ENCODE data around the gene RENBP. TPM values are rescaled to one million over a fixed set of nuclear protein-coding genes. Genes with fewer than 3 reads are reported as not detected.
A peak's percentile ranks its signal among the peaks of the same experiment; 100 is the strongest.

Gene RENBP
- total RNA-seq, 1 experiment from 2014 or later: 17.9 TPM

GRCh38 chrX:153974003-153974725 lies 29.7 kb upstream of the RENBP start:
- no peak for DNase-seq
- Histone ChIP-seq H3K4me3 (ENCODE audit: insufficient read depth, low read depth, low read length) (no peak overlapping the region), H3K27me3 (ENCODE audit: control insufficient read depth, insufficient read depth, low read length) (no peaks in the 10 kb centered on the region), H3K36me3 (replicated peaks; ENCODE audit: control insufficient read depth, insufficient read depth, low read length) (no peaks in the 10 kb centered on the region)

GRCh38 chrX:153973127-153974002 lies 28.9 kb upstream of the RENBP start:
- H3K4me3 ChIP-seq (ENCODE audit: insufficient read depth, low read depth, low read length): peak overlapping the region; percentile 96
- no peaks in the 10 kb centered on the region for H3K27me3 ChIP-seq (ENCODE audit: control insufficient read depth, insufficient read depth, low read length)
- no peak for DNase-seq
- no peaks in the 10 kb centered on the region for H3K36me3 ChIP-seq (replicated peaks; ENCODE audit: control insufficient read depth, insufficient read depth, low read length)

- H3K27me3 ChIP-seq (ENCODE audit: control insufficient read depth, insufficient read depth, low read length): no peaks in the 10 kb centered on the region
- peak; percentile 98 for DNase-seq
- no peaks in the 10 kb centered on the region for H3K36me3 ChIP-seq (replicated peaks; ENCODE audit: control insufficient read depth, insufficient read depth, low read length)
- peak within 1 kb of the TSS; percentile 96 for H3K4me3 ChIP-seq (ENCODE audit: insufficient read depth, low read depth, low read length)
Observed at GRCh38 chrX:153972368-153973126, 28.1 kb upstream of the RENBP start, which contains the start of gene TMEM187. TMEM187 (plus strand) TSS chrX:153972754; CDS start chrX:153982063, 9,309 bp downstream.

- H3K36me3 ChIP-seq (replicated peaks; ENCODE audit: control insufficient read depth, insufficient read depth, low read length): no peaks in the 10 kb centered on the region; the same call in 1 of the 2 replicates
- H3K27me3 ChIP-seq (ENCODE audit: control insufficient read depth, insufficient read depth, low read length): no peaks in the 10 kb centered on the region
- peak within 1 kb of the TSS; percentile 96 for H3K4me3 ChIP-seq (ENCODE audit: insufficient read depth, low read depth, low read length)
- DNase-seq: peak; percentile 96
Observed at GRCh38 chrX:153971450-153972367, 27.3 kb upstream of the RENBP start, which contains the start of gene HCFC1. HCFC1 (minus strand) TSS chrX:153971818; CDS start chrX:153970840, 978 bp downstream.

DNA sequence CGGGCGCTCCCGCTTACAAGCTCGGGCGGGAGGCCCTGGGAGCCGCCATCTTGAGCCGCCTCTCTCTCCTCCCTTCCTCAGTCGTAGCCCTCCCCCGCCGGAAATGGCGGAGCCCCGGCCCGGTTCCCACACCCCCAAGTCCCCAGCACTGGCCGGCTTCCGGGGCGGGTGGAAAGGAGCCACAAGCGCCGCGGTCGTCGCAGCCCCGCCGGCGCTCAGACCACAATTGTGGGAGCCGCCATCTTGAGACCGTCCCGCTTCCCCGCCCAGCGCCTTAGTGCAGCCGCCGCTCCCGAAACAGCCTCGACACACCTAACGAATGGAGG lies 26.6 kb upstream of the RENBP start:
- Histone ChIP-seq H3K27me3 (ENCODE audit: control insufficient read depth, insufficient read depth, low read length) (no peaks in the 10 kb centered on the region), H3K36me3 (replicated peaks; ENCODE audit: control insufficient read depth, insufficient read depth, low read length) (no peaks in the 10 kb centered on the region; the same call in 1 of the 2 replicates), H3K4me3 (ENCODE audit: insufficient read depth, low read depth, low read length) (peak overlapping the region; percentile 96)
- DNase-seq: peak; percentile 95

DNA sequence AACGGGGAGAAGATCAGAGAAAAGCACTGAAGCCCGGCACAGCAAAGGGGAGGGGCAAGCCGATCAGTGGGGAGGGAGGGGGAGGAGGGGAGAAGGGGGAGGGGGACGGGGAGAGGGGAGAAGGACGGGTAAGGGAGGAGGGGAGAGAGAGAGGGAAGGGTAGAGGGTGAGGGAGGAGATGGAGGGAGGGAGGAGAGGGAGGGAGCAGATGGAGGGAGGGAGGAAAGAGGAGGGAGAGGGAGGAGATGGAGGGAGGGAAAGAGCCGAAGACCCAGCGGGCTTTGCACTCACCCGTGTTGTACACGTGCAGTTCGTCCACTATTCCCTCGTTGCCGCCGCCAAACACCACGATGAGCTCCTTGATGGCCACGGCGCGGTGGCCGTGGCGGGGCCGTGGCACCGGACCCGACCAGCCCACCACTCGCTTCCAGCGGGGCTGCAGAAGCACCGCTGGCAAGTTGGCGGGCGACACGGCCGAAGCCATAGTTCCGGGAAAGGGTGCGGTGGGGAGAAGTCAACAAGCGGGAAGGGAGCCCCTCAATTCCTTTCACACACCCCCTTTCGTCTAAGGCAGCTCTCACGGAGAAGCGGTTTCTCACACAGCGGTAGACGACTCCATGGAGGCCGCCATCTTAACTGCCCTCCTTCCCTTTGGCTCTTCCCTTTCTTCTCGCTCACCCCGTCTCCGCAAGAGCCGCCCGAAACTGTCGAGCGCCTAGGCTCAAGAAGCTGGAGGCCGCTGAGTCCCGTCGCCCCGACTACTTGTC lies 26.1 kb upstream of the RENBP start:
- no peaks in the 10 kb centered on the region; the same call in 1 of the 2 replicates for H3K36me3 ChIP-seq (replicated peaks; ENCODE audit: control insufficient read depth, insufficient read depth, low read length)
- DNase-seq: peak; percentile 92
- H3K4me3 ChIP-seq (ENCODE audit: insufficient read depth, low read depth, low read length): peak overlapping the region; percentile 96
- H3K27me3 ChIP-seq (ENCODE audit: control insufficient read depth, insufficient read depth, low read length): no peaks in the 10 kb centered on the region

DNA sequence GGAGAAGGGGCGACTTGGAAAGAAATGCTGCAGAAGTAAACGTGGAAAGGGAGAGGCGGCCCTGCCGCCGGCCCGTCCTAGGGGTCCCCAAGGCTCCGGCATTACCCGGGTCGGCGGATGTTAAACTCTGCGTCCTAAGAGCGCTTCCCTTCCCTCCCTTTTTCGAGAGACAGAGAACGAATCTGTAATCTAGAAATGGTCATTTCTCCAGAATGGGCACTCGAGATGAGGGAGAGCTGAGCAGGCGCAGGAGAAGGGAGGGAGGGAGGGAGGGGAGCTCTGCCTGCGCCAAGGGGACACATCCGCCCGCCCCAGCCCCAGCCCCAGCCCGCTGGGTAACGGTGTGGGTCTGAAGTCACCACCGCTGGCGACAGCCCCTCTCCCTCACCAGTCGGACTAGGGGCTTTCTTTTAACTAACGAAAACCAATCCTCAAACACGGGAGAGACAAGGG lies 25.5 kb upstream of the RENBP start:
- H3K27me3 ChIP-seq (ENCODE audit: control insufficient read depth, insufficient read depth, low read length): no peaks in the 10 kb centered on the region
- DNase-seq: peak; percentile 71
- H3K36me3 ChIP-seq (replicated peaks; ENCODE audit: control insufficient read depth, insufficient read depth, low read length): no peaks in the 10 kb centered on the region; the same call in 1 of the 2 replicates
- H3K4me3 ChIP-seq (ENCODE audit: insufficient read depth, low read depth, low read length): peak overlapping the region; percentile 96

GRCh38 chrX:153969125-153969903 lies 24.9 kb upstream of the RENBP start:
- peak overlapping the region; percentile 96 for H3K4me3 ChIP-seq (ENCODE audit: insufficient read depth, low read depth, low read length)
- peak; percentile 77 for DNase-seq
- no peaks in the 10 kb centered on the region for H3K27me3 ChIP-seq (ENCODE audit: control insufficient read depth, insufficient read depth, low read length)
- no peaks in the 10 kb centered on the region; the same call in 1 of the 2 replicates for H3K36me3 ChIP-seq (replicated peaks; ENCODE audit: control insufficient read depth, insufficient read depth, low read length)

DNA sequence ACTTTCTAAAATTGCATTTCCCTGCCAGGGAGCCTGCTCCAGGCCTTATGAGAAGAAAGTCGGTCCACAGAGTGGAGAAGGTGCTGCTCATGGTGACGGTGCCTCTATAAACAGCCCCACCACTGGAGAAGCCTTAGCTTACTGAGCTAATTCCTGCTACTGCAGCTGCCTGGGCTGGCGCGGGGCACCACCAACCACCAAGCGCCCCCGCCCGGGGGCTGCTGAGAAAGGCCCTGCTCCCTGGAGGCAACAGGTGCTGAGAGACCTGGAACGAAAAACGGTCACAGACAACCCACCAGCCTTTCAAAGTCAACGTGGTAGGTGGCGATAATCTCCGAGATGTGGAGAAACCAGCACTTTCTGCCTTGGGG lies 24.3 kb upstream of the RENBP start:
- peaks cover 1% of the 10 kb centered on the region for H3K36me3 ChIP-seq (replicated peaks; ENCODE audit: control insufficient read depth, insufficient read depth, low read length)
- DNase-seq: peak; percentile 78
- no peaks in the 10 kb centered on the region for H3K27me3 ChIP-seq (ENCODE audit: control insufficient read depth, insufficient read depth, low read length)
- H3K4me3 ChIP-seq (ENCODE audit: insufficient read depth, low read depth, low read length): peak overlapping the region; percentile 96

DNA sequence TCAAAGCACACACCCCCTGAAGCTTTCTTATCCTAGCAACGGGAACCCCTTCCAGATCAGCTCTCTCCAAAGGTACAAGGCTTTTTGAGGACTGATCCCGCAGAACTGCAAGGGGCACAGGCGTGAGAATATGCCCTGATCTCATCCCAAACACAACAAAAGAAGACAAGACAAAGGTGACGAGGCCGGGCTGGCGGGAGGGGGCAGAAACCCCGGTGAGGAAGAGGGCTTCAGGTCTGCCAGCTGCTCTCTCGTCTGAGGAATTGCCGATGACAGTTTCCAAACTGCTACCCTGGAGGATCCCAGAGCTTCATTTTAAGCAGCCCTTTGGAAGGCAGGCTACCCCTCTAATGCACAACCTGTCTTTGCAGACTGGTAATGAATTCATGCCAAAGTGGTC lies 23.8 kb upstream of the RENBP start:
- no peak for DNase-seq
- peaks cover 3% of the 10 kb centered on the region for H3K36me3 ChIP-seq (replicated peaks; ENCODE audit: control insufficient read depth, insufficient read depth, low read length)
- 0 out of 2 replicates have a peak overlapping the region, but pooled peaks have one; percentile 0 for H3K4me3 ChIP-seq (ENCODE audit: insufficient read depth, low read depth, low read length)
- H3K27me3 ChIP-seq (ENCODE audit: control insufficient read depth, insufficient read depth, low read length): no peaks in the 10 kb centered on the region

- no peak for DNase-seq
- no peak overlapping the region for H3K4me3 ChIP-seq (ENCODE audit: insufficient read depth, low read depth, low read length)
- H3K36me3 ChIP-seq (replicated peaks; ENCODE audit: control insufficient read depth, insufficient read depth, low read length): peaks cover 6% of the 10 kb centered on the region
- no peaks in the 10 kb centered on the region for H3K27me3 ChIP-seq (ENCODE audit: control insufficient read depth, insufficient read depth, low read length)
Observed at GRCh38 chrX:153967536-153968224, 23.2 kb upstream of the RENBP start.

All from H7 (cell line).